GM12878 (cell line): ENCODE measurements around the gene PTGES3L. TPM values are rescaled to one million over a fixed set of nuclear protein-coding genes. Genes with fewer than 3 reads are reported as not detected.

Experiments used
- BCL11A ChIP-seq: IDR thresholded peaks from 2 replicates; pipeline ENCODE4 v1.6.1; 2011; ENCODE audit warnings: low read depth, low read length
- BHLHE40 ChIP-seq, 2 experiments: fragments of 450-650 bp in 1 of 2; IDR thresholded peaks; 2 replicates each; pipeline ENCODE4 v1.6.1; 2011 to 2017; ENCODE audit warnings: low read depth in 2 of 2, borderline replicate concordance in 1 of 2, improper control_type of control experiment in 1 of 2, low read length in 1 of 2, mild to moderate bottlenecking in 1 of 2
- BMI1 ChIP-seq: fragments of 450-650 bp; IDR thresholded peaks from 2 replicates; pipeline ENCODE4 v1.6.1; 2016; ENCODE audit warnings: mild to moderate bottlenecking, moderate library complexity, borderline replicate concordance
- CTCF ChIP-seq, 3 experiments: IDR thresholded peaks in 2 of 3; conservative IDR thresholded peaks in 1 of 3; 2 replicates each; pipeline ENCODE4 v1.5.1; 2011; ENCODE audit warnings: low read depth in 3 of 3, low read length in 3 of 3, mild to moderate bottlenecking in 3 of 3, control low read depth in 2 of 3, moderate library complexity in 2 of 3, inconsistent platforms in 1 of 3, mixed read lengths in 1 of 3; ENCODE audit not compliant: control insufficient read depth in 2 of 3, insufficient read depth in 1 of 3; ENCODE audit errors: extremely low read depth in 1 of 3
- IKZF1 ChIP-seq: fragments of 450-650 bp; conservative IDR thresholded peaks from 2 replicates; pipeline ENCODE4 v1.6.1; 2017; ENCODE audit warnings: antibody characterized with exemption, mild to moderate bottlenecking
- IRF5 ChIP-seq: fragments of 450-650 bp; IDR thresholded peaks from 2 replicates; pipeline ENCODE4 v1.6.1; 2017; ENCODE audit warnings: borderline replicate concordance
- JUNB ChIP-seq: IDR thresholded peaks from 2 replicates; pipeline ENCODE4 v1.6.1; 2016; ENCODE audit warnings: antibody characterized with exemption, mild to moderate bottlenecking
- MLLT1 ChIP-seq: fragments of 450-650 bp; IDR thresholded peaks from 2 replicates; pipeline ENCODE4 v1.6.1; 2016; ENCODE audit warnings: mild to moderate bottlenecking
- NFXL1 ChIP-seq: fragments of 450-650 bp; IDR thresholded peaks from 2 replicates; pipeline ENCODE4 v1.6.1; 2017; ENCODE audit warnings: antibody characterized with exemption, mild to moderate bottlenecking, borderline replicate concordance
- SPI1 ChIP-seq: IDR thresholded peaks from 2 replicates; pipeline ENCODE4 v1.6.1; 2011; ENCODE audit warnings: low read depth, mild to moderate bottlenecking, low read length, moderate library complexity, borderline replicate concordance; ENCODE audit not compliant: insufficient read depth
- STAT1 ChIP-seq: fragments of 450-650 bp; conservative IDR thresholded peaks from 2 replicates; pipeline ENCODE4 v1.6.1; 2014; ENCODE audit warnings: antibody characterized with exemption, mild to moderate bottlenecking
- TCF3 ChIP-seq: IDR thresholded peaks from 2 replicates; pipeline ENCODE4 v1.6.1; 2012; ENCODE audit warnings: low read depth, mild to moderate bottlenecking, low read length, borderline replicate concordance; ENCODE audit not compliant: insufficient read depth
- TCF7 ChIP-seq: IDR thresholded peaks from 2 replicates; pipeline ENCODE4 v1.6.1; 2014; ENCODE audit warnings: antibody characterized with exemption, borderline replicate concordance
- ZBTB11 ChIP-seq: fragments of 450-650 bp; formaldehyde crosslinking; IDR thresholded peaks from 2 replicates; pipeline ENCODE4 v1.5.0; 2022; ENCODE audit warnings: mild to moderate bottlenecking, missing genetic modification characterization
- ZNF622 ChIP-seq: fragments of 450-650 bp; IDR thresholded peaks from 2 replicates; pipeline ENCODE4 v1.6.1; 2017; ENCODE audit warnings: mild to moderate bottlenecking, inconsistent platforms
- polyA plus RNA-seq, 11 experiments: library from polyadenylated mRNA; depleted of rRNA in 4 of 11; unstranded in 6 of 11; stranded (reverse) in 5 of 11; fragments of >200 nt; fragmentation: Nextera tagmentation in 4 of 11; fragmentation: Illumina TruSeq in 1 of 11; extraction: Ambion mirVana in 4 of 11; extraction: Trizol in 1 of 11; gene quantifications; 1 replicate in 1 of 11; 2 replicates in 10 of 11; pipeline versions ENCODE4 v1.2.1 to v1.2.3, GENCODE V29; 2011 to 2016; ENCODE audit warnings: inconsistent platforms in 2 of 11, missing spikeins in 2 of 11, low read depth in 1 of 11
- total RNA-seq, 4 experiments: library from RNA; depleted of rRNA in 3 of 4; stranded (reverse); fragments of >200 nt in 3 of 4; fragmentation: Illumina TruSeq in 1 of 4; extraction: Trizol in 1 of 4; gene quantifications; 2 replicates each; pipeline versions ENCODE4 v1.2.1 to v1.2.3, GENCODE V29; 2013 to 2021

Gene PTGES3L
- total and polyA plus RNA-seq, 10 of the 15 experiments (the other 5 are each of a cell fraction or from before 2014, with no cell fraction given) = 0.11 to 2.3 (median 0.98) TPM

- no peak for TF ChIP-seq ZBTB11
- TF ChIP-seq SPI1 = no peak
- TF ChIP-seq BHLHE40 (IDR thresholded peaks at IDR 0.05; ENCODE audit: borderline replicate concordance in 1 of 2, low read depth in 2 of 2, low read length in 1 of 2) = peak in 1 of 2 experiments; percentile 12; a peak in 1 of 4 replicates
- no peak for TF ChIP-seq TCF7
- TF ChIP-seq ZNF622 = no peak
- TF ChIP-seq JUNB = no peak
- no peak for TF ChIP-seq NFXL1
- TF ChIP-seq BMI1 = no peak
- 0 out of 2 replicates have a peak, but pooled peaks have one; percentile 3 for TF ChIP-seq IRF5
- peak; percentile 84 for TF ChIP-seq MLLT1
- TF ChIP-seq IKZF1 = peak; percentile 77; the same call in 1 of the 2 replicates
- no peak for TF ChIP-seq CTCF (IDR thresholded peaks at IDR 0.05 in 2 of 3, conservative IDR thresholded peaks at IDR 0.05 in 1 of 3; ENCODE audit: control insufficient read depth in 2 of 3, extremely low read depth in 1 of 3, insufficient read depth in 1 of 3, low read depth in 3 of 3, low read length in 3 of 3)
- TF ChIP-seq STAT1 = no peak
- no peak for TF ChIP-seq BCL11A
- no peak for TF ChIP-seq TCF3
Observed at GRCh38 chr17:42979511-42980273, at the start of gene PTGES3L (continued).
